Mesendoderm (in vitro differentiated cells): ENCODE results near the gene ELF1.
"Not testable (repeated sequence)": the region's sequence is repeated elsewhere in the genome, so short reads cannot be mapped to it uniquely, and the experiment has no call there.

Source experiments
- DNase-seq: peaks from one replicate; pipeline ENCODE4 v3.0.0; 2013
- H2AK5ac ChIP-seq: 2 replicates; pipeline ENCODE4 v1.6.1; 2013; ENCODE audit warnings: low read length, inconsistent platforms
- H2BK120ac ChIP-seq: 2 replicates; pipeline ENCODE4 v1.6.1; 2013; ENCODE audit warnings: low read depth, mild to moderate bottlenecking, low read length, moderate library complexity, mixed read lengths
- H2BK15ac ChIP-seq: replicated peaks from 2 replicates; pipeline ENCODE4 v1.6.1; 2013; ENCODE audit warnings: low read depth, mild to moderate bottlenecking, moderate library complexity
- H2BK5ac ChIP-seq: 2 replicates; pipeline ENCODE4 v1.6.1; 2013; ENCODE audit warnings: low read length, inconsistent platforms
- H3K18ac ChIP-seq: 2 replicates; pipeline ENCODE4 v1.6.1; 2013; ENCODE audit warnings: mild to moderate bottlenecking, low read length, mixed read lengths
- H3K23ac ChIP-seq: one replicate; pipeline ENCODE4 v1.6.1; 2013; ENCODE audit warnings: low read length
- H3K27ac ChIP-seq: 2 replicates; pipeline ENCODE4 v1.5.1; 2013; ENCODE audit warnings: low read depth, mild to moderate bottlenecking, inconsistent platforms, low read length, moderate library complexity
- H3K27me3 ChIP-seq: 2 replicates; pipeline ENCODE4 v1.6.1; 2013; ENCODE audit warnings: low read length, control low read depth, mild to moderate bottlenecking, inconsistent platforms; ENCODE audit not compliant: insufficient read depth, poor library complexity
- H3K36me3 ChIP-seq: 2 replicates; pipeline ENCODE4 v1.6.1; 2013; ENCODE audit warnings: low read length, inconsistent platforms; ENCODE audit not compliant: control insufficient read depth, insufficient read depth
- H3K4ac ChIP-seq: one replicate; pipeline ENCODE4 v1.6.1; 2013; ENCODE audit warnings: low read depth, mild to moderate bottlenecking, low read length, moderate library complexity
- H3K4me1 ChIP-seq: 2 replicates; pipeline ENCODE4 v1.6.1; 2013; ENCODE audit warnings: low read depth, low read length, inconsistent platforms; ENCODE audit not compliant: control insufficient read depth
- H3K4me2 ChIP-seq: 2 replicates; pipeline ENCODE4 v1.6.1; 2013; ENCODE audit warnings: low read length
- H3K4me3 ChIP-seq: 2 replicates; pipeline ENCODE4 v1.5.1; 2013; ENCODE audit warnings: mild to moderate bottlenecking, low read length
- H3K56ac ChIP-seq: one replicate; pipeline ENCODE4 v1.6.1; 2013; ENCODE audit warnings: low read length
- H3K79me1 ChIP-seq: 2 replicates; pipeline ENCODE4 v1.6.1; 2013; ENCODE audit warnings: low read length, inconsistent platforms
- H3K79me2 ChIP-seq: 2 replicates; pipeline ENCODE4 v1.6.1; 2013; ENCODE audit warnings: mild to moderate bottlenecking, low read length; ENCODE audit not compliant: control insufficient read depth, insufficient read depth
- H3K9ac ChIP-seq: 2 replicates; pipeline ENCODE4 v1.6.1; 2013; ENCODE audit warnings: low read length, inconsistent platforms
- H4K5ac ChIP-seq: one replicate; pipeline ENCODE4 v1.6.1; 2013; ENCODE audit warnings: low read length
- H4K8ac ChIP-seq: one replicate; pipeline ENCODE4 v1.6.1; 2013; ENCODE audit warnings: low read depth, mild to moderate bottlenecking, control low read depth, low read length, moderate library complexity
- WGBS: extraction: QIAGEN DNeasy Blood & Tissue Kit; methylation state at CpG from one replicate; pipeline ENCODE4 v1.1.7; 2013; ENCODE audit warnings: low lambda C conversion rate, missing lambda C conversion rate; ENCODE audit not compliant: insufficient coverage; ENCODE audit errors: extremely low coverage; 5-methylcytosine and 5-hydroxymethylcytosine counted together

The ELF1 gene

GRCh38 chr13:40981361-40981760 is 37.8 kb downstream of the ELF1 start:
- no CpG with 5 or more reads among the region's 3 CpGs for WGBS
- H3K27me3 ChIP-seq, result no peaks in the 10 kb centered on the region
- no peak overlapping the region for H2BK120ac ChIP-seq
- no peak for DNase-seq
- no peak overlapping the region for H3K4me3 ChIP-seq
- no peak overlapping the region for H3K4me2 ChIP-seq
- H4K8ac ChIP-seq, result no peak overlapping the region
- no peak overlapping the region for H3K4ac ChIP-seq
- no peak overlapping the region for H3K56ac ChIP-seq
- no peak overlapping the region for H3K27ac ChIP-seq
- H3K4me1 ChIP-seq, result no peaks in the 10 kb centered on the region
- H3K36me3 ChIP-seq, result no peaks in the 10 kb centered on the region
- H3K18ac ChIP-seq, result no peak overlapping the region
- H4K5ac ChIP-seq, result no peak overlapping the region
- H2AK5ac ChIP-seq, result no peak overlapping the region
- H2BK5ac ChIP-seq, result no peak overlapping the region
- H3K9ac ChIP-seq, result no peak overlapping the region
- H3K79me2 ChIP-seq, result no peaks in the 10 kb centered on the region
- no peaks in the 10 kb centered on the region for H3K79me1 ChIP-seq
- H2BK15ac ChIP-seq, result no peak overlapping the region
- H3K23ac ChIP-seq, result no peak overlapping the region

- H2BK15ac ChIP-seq, result no peak overlapping the region
- no peak overlapping the region for H3K27ac ChIP-seq
- H3K4me3 ChIP-seq, result no peak overlapping the region
- no peak overlapping the region for H3K23ac ChIP-seq
- H2AK5ac ChIP-seq, result no peak overlapping the region
- no peak overlapping the region for H2BK120ac ChIP-seq
- no peaks in the 10 kb centered on the region for H3K79me2 ChIP-seq
- no peak overlapping the region for H2BK5ac ChIP-seq
- DNase-seq, result no peak
- H4K8ac ChIP-seq, result no peak overlapping the region
- no peak overlapping the region for H4K5ac ChIP-seq
- H3K4ac ChIP-seq, result no peak overlapping the region
- no peak overlapping the region for H3K4me2 ChIP-seq
- no peak overlapping the region for H3K56ac ChIP-seq
- H3K27me3 ChIP-seq, result no peaks in the 10 kb centered on the region
- H3K18ac ChIP-seq, result no peak overlapping the region
- no peak overlapping the region for H3K9ac ChIP-seq
- no peaks in the 10 kb centered on the region for H3K4me1 ChIP-seq
- no peaks in the 10 kb centered on the region for H3K79me1 ChIP-seq
- no peaks in the 10 kb centered on the region for H3K36me3 ChIP-seq
Measured at GRCh38 chr13:40980461-40980860, 38.7 kb downstream of the ELF1 start.

GRCh38 chr13:40979232-40979631 is 39.9 kb downstream of the ELF1 start:
- no peaks in the 10 kb centered on the region for H3K27me3 ChIP-seq
- no CpG with 5 or more reads among the region's 3 CpGs for WGBS
- no peaks in the 10 kb centered on the region for H3K4me1 ChIP-seq
- H2AK5ac ChIP-seq, result no peak overlapping the region
- no peak overlapping the region for H3K27ac ChIP-seq
- no peak overlapping the region for H2BK15ac ChIP-seq
- H4K8ac ChIP-seq, result no peak overlapping the region
- no peak overlapping the region for H2BK5ac ChIP-seq
- no peak overlapping the region for H3K23ac ChIP-seq
- H4K5ac ChIP-seq, result no peak overlapping the region
- no peak for DNase-seq
- no peak overlapping the region for H3K4ac ChIP-seq
- H3K56ac ChIP-seq, result no peak overlapping the region
- no peak overlapping the region for H3K4me2 ChIP-seq
- H3K4me3 ChIP-seq, result no peak overlapping the region
- H3K18ac ChIP-seq, result no peak overlapping the region
- no peak overlapping the region for H2BK120ac ChIP-seq
- no peaks in the 10 kb centered on the region for H3K79me1 ChIP-seq
- no peaks in the 10 kb centered on the region for H3K79me2 ChIP-seq
- H3K36me3 ChIP-seq, result no peaks in the 10 kb centered on the region
- H3K9ac ChIP-seq, result no peak overlapping the region

GRCh38 chr13:40978109-40978508 is 41.0 kb downstream of the ELF1 start:
- H2BK5ac ChIP-seq, H3K27ac ChIP-seq, H3K9ac ChIP-seq, H3K36me3 ChIP-seq, H2AK5ac ChIP-seq, H3K27me3 ChIP-seq, H3K18ac ChIP-seq, H4K5ac ChIP-seq, H4K8ac ChIP-seq, H2BK120ac ChIP-seq, H3K56ac ChIP-seq, H3K4me2 ChIP-seq, DNase-seq, H3K79me1 ChIP-seq, H3K4me1 ChIP-seq, H3K4me3 ChIP-seq, H2BK15ac ChIP-seq, H3K23ac ChIP-seq, H3K4ac ChIP-seq, H3K79me2 ChIP-seq: not testable (repeated sequence)
- no CpG with 5 or more reads among the region's 6 CpGs for WGBS

GRCh38 chr13:40975441-40975840 is 43.7 kb downstream of the ELF1 start:
- no peak overlapping the region for H3K4me2 ChIP-seq
- H2BK5ac ChIP-seq, result no peak overlapping the region
- H3K4me3 ChIP-seq, result no peak overlapping the region
- H3K27me3 ChIP-seq, result no peaks in the 10 kb centered on the region
- H2BK120ac ChIP-seq, result no peak overlapping the region
- H2BK15ac ChIP-seq, result no peak overlapping the region
- H2AK5ac ChIP-seq, result no peak overlapping the region
- no peak overlapping the region for H3K56ac ChIP-seq
- no peaks in the 10 kb centered on the region for H3K4me1 ChIP-seq
- no peak overlapping the region for H4K5ac ChIP-seq
- no peak overlapping the region for H3K9ac ChIP-seq
- no peak overlapping the region for H4K8ac ChIP-seq
- DNase-seq, result no peak
- H3K4ac ChIP-seq, result no peak overlapping the region
- H3K36me3 ChIP-seq, result no peaks in the 10 kb centered on the region
- no peaks in the 10 kb centered on the region for H3K79me1 ChIP-seq
- no peak overlapping the region for H3K18ac ChIP-seq
- H3K27ac ChIP-seq, result no peak overlapping the region
- H3K79me2 ChIP-seq, result no peaks in the 10 kb centered on the region
- H3K23ac ChIP-seq, result no peak overlapping the region

- no peak overlapping the region for H3K9ac ChIP-seq
- H2AK5ac ChIP-seq, result no peak overlapping the region
- no peak overlapping the region for H3K4me2 ChIP-seq
- H3K79me2 ChIP-seq, result no peaks in the 10 kb centered on the region
- no peak overlapping the region for H2BK120ac ChIP-seq
- H3K79me1 ChIP-seq, result no peaks in the 10 kb centered on the region
- no peaks in the 10 kb centered on the region for H3K4me1 ChIP-seq
- no peak overlapping the region for H3K23ac ChIP-seq
- no peaks in the 10 kb centered on the region for H3K36me3 ChIP-seq
- H3K4me3 ChIP-seq, result no peak overlapping the region
- no CpG with 5 or more reads among the region's 4 CpGs for WGBS
- H3K56ac ChIP-seq, result no peak overlapping the region
- peak; percentile 76 for DNase-seq
- H3K27me3 ChIP-seq, result no peaks in the 10 kb centered on the region
- H3K4ac ChIP-seq, result no peak overlapping the region
- no peak overlapping the region for H4K5ac ChIP-seq
- no peak overlapping the region for H2BK15ac ChIP-seq
- H3K27ac ChIP-seq, result no peak overlapping the region
- H3K18ac ChIP-seq, result no peak overlapping the region
- no peak overlapping the region for H4K8ac ChIP-seq
- H2BK5ac ChIP-seq, result no peak overlapping the region
Measured at GRCh38 chr13:40974460-40975407, 44.4 kb downstream of the ELF1 start.
